Mammary epithelial cell (primary cell): Measurements from ENCODE around the gene NEDD8.

ENCODE experiments used
- EZH2 ChIP-seq: IDR thresholded peaks from 2 replicates; pipeline ENCODE4 v1.6.1; 2012; ENCODE audit warnings: low read length, inconsistent platforms, borderline replicate concordance
- TF ChIP-seq, protein P1 (sequence below), 2 donors: IDR thresholded peaks in 1 of 2; conservative IDR thresholded peaks in 1 of 2; 2 replicates each; pipeline ENCODE4 v1.5.1; 2011 to 2012; ENCODE audit warnings: inconsistent platforms in 2 of 2, low read length in 2 of 2, mild to moderate bottlenecking in 2 of 2, control low read depth in 1 of 2, low read depth in 1 of 2; ENCODE audit not compliant: insufficient read depth in 1 of 2; ENCODE audit errors: extremely low read depth in 1 of 2

DNA sequence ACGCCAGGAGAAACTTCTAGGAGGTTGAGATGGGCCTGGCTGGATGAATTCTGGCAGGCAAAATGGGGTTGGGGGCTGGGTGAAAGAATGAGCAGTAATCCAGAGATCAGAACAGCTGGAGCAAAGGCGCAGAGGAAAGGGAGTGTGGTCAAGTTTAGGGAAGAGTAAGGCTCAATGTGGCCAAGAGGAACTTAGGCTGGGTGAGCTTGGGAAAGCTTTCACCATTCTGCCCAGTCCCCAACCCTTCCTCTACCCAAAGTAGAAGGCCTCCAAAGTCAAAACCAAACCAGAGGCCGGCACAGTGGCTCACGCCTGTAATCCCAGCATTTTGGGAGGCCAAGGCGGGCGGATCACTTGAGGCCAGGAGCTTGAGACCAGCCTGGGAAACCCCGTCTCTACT lies 49.5 kb upstream of the NEDD8 start:
- TF ChIP-seq, protein P1, sequence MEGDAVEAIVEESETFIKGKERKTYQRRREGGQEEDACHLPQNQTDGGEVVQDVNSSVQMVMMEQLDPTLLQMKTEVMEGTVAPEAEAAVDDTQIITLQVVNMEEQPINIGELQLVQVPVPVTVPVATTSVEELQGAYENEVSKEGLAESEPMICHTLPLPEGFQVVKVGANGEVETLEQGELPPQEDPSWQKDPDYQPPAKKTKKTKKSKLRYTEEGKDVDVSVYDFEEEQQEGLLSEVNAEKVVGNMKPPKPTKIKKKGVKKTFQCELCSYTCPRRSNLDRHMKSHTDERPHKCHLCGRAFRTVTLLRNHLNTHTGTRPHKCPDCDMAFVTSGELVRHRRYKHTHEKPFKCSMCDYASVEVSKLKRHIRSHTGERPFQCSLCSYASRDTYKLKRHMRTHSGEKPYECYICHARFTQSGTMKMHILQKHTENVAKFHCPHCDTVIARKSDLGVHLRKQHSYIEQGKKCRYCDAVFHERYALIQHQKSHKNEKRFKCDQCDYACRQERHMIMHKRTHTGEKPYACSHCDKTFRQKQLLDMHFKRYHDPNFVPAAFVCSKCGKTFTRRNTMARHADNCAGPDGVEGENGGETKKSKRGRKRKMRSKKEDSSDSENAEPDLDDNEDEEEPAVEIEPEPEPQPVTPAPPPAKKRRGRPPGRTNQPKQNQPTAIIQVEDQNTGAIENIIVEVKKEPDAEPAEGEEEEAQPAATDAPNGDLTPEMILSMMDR (conservative IDR thresholded peaks at IDR 0.05 in 1 of 2, IDR thresholded peaks at IDR 0.05 in 1 of 2; ENCODE audit: extremely low read depth in 1 of 2, insufficient read depth in 1 of 2, low read depth in 1 of 2, low read length in 2 of 2): no peak
- TF ChIP-seq EZH2: no peak
